Astrocyte of the spinal cord (primary cell): ENCODE measurements around the gene ZFP69B.

Experiments
- DNase-seq: peaks from one replicate; pipeline ENCODE4 v3.0.0; 2011; ENCODE audit warnings: low read depth, low spot score
- H3K4me3 ChIP-seq: 2 replicates; pipeline ENCODE4 v1.5.1; 2011; ENCODE audit warnings: low read depth, mild to moderate bottlenecking, low read length, moderate library complexity
- in situ Hi-C: cut with HindIII; loops from 2 replicates; pipeline ENCODE4 v1.10.0; 2017; ENCODE audit warnings: low sequenced_read_pairs
- TF ChIP-seq, protein P1 (sequence below): IDR thresholded peaks from 2 replicates; pipeline ENCODE4 v1.5.1; 2012; ENCODE audit warnings: low read depth, mild to moderate bottlenecking, low read length, inconsistent platforms

Gene ZFP69B

DNA sequence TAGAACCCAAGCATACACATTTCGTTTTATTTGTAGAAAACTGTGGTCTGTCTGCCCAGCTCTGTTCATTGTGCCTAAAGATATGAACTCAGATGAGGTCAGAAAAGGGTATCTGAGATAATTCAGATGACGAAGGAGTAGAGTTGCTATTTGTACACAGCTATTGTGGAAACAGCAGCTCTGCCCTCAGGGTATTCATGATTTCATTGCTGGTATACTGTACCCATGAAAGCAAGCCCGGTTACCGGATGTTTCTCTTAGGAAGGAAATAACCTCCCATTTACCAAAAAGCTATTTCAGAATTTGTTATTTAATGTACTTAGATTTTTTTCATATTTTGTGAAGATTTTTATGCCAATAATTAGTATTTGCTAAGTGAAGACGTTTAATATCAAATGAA lies 39.0 kb upstream of the ZFP69B start:
- TF ChIP-seq, protein P1, sequence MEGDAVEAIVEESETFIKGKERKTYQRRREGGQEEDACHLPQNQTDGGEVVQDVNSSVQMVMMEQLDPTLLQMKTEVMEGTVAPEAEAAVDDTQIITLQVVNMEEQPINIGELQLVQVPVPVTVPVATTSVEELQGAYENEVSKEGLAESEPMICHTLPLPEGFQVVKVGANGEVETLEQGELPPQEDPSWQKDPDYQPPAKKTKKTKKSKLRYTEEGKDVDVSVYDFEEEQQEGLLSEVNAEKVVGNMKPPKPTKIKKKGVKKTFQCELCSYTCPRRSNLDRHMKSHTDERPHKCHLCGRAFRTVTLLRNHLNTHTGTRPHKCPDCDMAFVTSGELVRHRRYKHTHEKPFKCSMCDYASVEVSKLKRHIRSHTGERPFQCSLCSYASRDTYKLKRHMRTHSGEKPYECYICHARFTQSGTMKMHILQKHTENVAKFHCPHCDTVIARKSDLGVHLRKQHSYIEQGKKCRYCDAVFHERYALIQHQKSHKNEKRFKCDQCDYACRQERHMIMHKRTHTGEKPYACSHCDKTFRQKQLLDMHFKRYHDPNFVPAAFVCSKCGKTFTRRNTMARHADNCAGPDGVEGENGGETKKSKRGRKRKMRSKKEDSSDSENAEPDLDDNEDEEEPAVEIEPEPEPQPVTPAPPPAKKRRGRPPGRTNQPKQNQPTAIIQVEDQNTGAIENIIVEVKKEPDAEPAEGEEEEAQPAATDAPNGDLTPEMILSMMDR = no peak

DNA sequence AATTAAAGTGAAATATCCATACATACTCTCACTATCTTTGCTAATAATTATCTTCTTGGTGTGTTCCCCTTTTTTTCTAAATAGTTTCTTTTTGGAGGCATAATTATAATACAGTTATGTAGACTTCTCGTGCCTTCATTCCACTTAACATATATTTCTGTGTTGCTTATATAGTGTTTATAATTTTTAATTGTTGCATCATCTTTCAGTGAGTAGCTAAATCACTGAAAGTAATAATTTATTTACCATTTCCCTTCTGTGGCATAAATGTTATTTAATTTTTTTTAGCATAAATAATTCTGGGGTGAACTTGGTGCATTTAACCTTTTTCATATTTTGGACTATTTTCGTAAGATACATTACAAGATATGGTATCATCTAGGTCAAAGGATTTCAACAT lies 38.4 kb upstream of the ZFP69B start:
- no peak overlapping the region for H3K4me3 ChIP-seq
- no peak for DNase-seq
- in situ Hi-C loops = no loop called here
- TF ChIP-seq, protein P1 = no peak

More for the DNA sequence above, 39.0 kb upstream of the ZFP69B start:
- DNase-seq = no peak
- no peak overlapping the region for H3K4me3 ChIP-seq
- in situ Hi-C loops = no loop called here

DNA sequence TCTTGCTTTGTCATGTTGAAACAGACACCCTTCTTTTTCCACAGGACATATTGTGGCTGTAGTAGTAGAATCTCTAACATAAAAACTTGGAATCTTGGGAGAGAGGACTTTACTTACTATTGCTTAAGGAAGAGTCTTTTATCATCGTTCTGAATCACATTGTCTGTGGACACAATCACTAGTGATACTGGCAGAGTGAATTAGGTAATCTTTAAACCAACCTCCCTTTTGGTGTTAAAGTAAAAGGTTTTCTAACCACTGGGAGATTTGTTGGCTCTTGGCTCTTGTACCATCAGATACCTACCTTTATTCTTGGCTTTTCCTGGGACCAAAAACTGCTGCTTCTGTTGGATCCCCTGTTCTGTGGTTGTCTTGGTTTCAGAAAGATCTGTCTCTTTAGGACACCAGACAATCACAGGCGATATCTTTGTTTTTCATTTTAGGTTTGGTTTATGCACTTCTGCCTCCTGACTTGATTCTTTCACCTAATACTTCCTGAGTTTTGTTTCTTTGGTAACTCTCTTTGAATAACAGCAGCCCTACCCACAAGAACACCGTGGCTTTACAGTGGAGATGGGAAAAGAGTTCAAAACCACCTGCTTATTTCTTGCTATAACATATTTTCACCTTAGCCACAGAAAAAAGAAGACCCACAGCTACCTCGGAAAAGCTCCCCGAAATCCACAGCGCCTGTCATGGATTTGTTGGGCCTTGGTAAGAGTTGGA lies 36.6 kb upstream of the ZFP69B start:
- no peak overlapping the region for H3K4me3 ChIP-seq
- DNase-seq = no peak
- TF ChIP-seq, protein P1 = no peak
- in situ Hi-C loops = no loop called here

DNA sequence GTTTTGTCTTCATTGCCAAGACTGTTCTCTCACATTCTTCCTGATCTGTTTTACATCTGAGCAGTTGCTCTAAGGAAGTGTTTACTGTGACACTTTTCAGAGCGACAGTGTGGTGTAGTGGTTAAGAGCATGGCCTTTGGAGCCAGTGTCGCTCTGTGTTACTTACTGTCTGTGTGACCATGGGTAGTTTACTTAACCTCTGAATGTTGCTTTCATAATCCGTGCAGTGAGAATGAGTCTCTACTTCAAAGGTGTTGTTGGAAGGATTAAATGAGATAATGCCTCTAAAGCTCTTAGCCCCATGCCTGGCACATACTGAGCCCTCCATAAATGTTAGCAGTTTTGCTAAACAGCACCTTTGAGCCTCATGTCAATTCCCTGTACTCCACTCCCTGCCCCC lies 35.9 kb upstream of the ZFP69B start:
- TF ChIP-seq, protein P1 = no peak
- in situ Hi-C loops = no loop called here
- no peak overlapping the region for H3K4me3 ChIP-seq
- no peak for DNase-seq

DNA sequence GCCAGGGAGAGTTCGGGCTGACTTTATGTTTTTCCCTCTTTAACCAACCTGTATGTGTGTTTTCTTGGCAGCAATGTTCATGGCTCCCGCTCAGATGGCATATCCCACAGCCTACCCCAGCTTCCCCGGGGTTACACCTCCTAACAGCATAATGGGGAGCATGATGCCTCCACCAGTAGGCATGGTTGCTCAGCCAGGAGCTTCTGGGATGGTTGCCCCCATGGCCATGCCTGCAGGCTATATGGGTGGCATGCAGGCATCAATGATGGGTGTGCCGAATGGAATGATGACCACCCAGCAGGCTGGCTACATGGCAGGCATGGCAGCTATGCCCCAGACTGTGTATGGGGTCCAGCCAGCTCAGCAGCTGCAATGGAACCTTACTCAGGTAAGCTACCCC lies 33.6 kb upstream of the ZFP69B start:
- no peak overlapping the region for H3K4me3 ChIP-seq
- TF ChIP-seq, protein P1 = no peak
- in situ Hi-C loops = no loop called here
- DNase-seq = no peak

DNA sequence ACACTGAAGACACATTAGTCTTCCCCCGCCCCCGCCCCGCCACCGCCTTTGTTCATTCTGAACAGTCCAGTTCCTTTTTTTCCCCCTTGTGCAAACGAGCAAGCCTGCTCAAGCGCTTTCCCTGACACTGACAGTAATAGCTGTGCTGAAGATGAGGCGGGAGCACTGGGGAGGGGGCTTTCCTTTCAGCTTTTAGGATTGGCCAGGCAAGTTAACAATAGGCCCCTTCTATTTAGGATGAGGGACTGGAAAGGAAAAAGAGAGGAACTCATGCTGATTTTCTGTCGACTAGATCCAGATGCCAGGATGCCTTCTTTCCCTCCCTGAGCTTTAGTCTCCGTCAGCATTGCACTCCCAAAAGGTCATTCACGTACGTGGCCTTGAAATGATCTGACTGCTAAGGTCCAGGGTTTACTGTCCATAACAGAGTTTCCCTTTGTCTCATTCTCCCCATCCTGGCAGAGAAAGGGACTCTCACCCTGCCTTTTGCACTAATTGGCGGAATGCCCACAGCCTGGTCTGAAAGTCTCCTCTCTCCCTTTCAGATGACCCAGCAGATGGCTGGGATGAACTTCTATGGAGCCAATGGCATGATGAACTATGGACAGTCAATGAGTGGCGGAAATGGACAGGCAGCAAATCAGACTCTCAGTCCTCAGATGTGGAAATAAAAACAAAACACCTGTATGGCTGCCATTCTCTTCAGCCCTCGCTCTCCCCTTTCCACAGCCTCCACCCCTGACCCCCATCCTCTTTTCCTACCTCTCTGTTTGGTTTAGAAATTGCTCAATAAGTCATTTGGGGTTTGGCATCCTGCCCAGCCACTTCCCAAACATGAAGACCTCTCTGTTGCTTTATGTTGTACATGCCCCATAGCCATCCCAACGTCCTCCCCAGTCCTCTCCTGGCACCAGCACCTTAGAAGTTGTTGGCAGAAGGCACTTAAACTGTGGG lies 28.6 kb upstream of the ZFP69B start:
- in situ Hi-C loops = no loop called here
- no peak overlapping the region for H3K4me3 ChIP-seq
- peak; percentile 35 for DNase-seq
- TF ChIP-seq, protein P1 = no peak
